ENCODE results near the gene ALG2. TPM values are rescaled to one million over a fixed set of nuclear protein-coding genes. Genes with fewer than 3 reads are reported as not detected.

Gene ALG2
- polyA plus RNA-seq, 1 experiment: 61.6 TPM

DNA sequence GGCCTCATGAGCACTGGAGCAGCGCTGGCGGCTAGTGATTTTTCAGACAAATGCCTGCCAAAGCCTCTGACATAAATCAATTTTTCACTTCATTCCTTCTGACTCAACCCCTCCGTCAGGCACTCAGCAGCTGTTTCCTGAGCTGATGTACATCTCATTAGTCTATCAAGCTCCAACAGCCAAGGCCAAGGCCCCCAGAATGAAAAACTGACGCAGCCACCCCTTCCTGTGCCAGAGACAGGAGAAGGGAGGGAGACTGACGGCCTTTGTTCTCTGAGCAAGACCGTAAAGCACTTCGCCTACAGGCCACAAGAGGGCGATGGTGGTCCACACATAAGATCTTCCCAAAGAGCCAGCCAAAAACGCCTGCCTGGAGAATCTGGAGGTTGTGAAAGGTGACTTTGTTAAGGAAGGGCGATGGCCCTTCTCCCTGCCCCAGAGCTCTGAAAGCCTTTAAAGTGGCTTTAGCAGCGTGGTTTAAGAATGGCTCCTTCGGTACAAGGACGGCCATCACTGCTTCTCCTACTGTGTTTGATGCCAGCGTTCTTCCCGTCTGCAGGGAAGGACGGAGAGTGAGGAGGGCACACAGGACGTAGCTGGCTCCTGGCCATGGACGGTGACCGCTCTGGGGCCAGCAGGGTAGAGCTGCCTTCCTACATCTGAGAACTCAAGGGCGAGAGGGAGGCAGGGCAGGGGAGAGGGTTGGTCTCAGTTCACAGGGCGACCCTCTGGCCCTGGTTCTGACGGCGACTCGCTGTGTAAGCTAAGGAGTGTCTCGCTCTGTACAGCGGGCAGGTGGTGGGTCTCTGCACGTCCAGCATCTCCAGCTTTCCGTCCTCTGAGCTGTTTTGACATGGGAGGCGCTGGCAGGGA lies 37.0 kb downstream of the ALG2 start:
- Histone ChIP-seq H3K9me3 (ENCODE audit: control insufficient read depth, insufficient read depth, low read length) (no peaks in the 10 kb centered on the region), H3K27ac (ENCODE audit: low read depth, low read length) (no peak overlapping the region), H3K27me3 (ENCODE audit: control insufficient read depth, insufficient read depth, low read length) (peaks cover 10% of the 10 kb centered on the region), H3K4me3 (ENCODE audit: low read depth, low read length) (peak overlapping the region; percentile 38)
- ChIA-PET CTCF (interaction anchor here (0.5 to 5.7 kb wide), 43 partner anchors 8 to 1414 kb away, joined by 3 to 43 read pairs (median 4); partner anchors contain the start of gene SEC61B), POLR2A (interaction anchor here (0.6 to 1.1 kb wide), 2 partner anchors 36 to 37 kb away, joined by 3 read pairs; partner anchors contain the start of genes ALG2 and SEC61B)
- TF ChIP-seq, protein P1, sequence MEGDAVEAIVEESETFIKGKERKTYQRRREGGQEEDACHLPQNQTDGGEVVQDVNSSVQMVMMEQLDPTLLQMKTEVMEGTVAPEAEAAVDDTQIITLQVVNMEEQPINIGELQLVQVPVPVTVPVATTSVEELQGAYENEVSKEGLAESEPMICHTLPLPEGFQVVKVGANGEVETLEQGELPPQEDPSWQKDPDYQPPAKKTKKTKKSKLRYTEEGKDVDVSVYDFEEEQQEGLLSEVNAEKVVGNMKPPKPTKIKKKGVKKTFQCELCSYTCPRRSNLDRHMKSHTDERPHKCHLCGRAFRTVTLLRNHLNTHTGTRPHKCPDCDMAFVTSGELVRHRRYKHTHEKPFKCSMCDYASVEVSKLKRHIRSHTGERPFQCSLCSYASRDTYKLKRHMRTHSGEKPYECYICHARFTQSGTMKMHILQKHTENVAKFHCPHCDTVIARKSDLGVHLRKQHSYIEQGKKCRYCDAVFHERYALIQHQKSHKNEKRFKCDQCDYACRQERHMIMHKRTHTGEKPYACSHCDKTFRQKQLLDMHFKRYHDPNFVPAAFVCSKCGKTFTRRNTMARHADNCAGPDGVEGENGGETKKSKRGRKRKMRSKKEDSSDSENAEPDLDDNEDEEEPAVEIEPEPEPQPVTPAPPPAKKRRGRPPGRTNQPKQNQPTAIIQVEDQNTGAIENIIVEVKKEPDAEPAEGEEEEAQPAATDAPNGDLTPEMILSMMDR (IDR thresholded peaks at IDR 0.05; ENCODE audit: low read depth, low read length): peak; percentile 97
- peak; percentile 81 for DNase-seq (ENCODE audit: low read depth, low spot score)

DNA sequence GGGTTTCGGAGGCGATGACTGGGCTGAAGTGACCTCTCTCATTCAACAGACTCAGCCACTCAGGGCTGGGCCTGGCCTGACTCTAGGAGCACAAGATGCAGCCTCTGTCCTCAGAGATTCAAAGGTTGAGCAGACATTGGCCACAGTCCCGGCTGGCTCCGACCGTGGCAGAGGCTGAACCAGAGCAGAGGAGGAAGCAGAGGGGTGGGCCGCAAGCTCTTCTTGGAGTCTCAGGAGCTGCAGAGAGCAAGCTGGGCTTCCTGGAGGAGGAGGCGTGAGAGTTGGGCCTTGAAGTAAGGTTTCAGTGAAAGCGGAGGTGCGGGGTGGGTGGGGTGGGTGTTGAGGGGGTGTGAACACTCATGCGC lies 37.6 kb downstream of the ALG2 start:
- Histone ChIP-seq H3K27me3 (ENCODE audit: control insufficient read depth, insufficient read depth, low read length) (peaks cover 9% of the 10 kb centered on the region), H3K27ac (ENCODE audit: low read depth, low read length) (no peak overlapping the region), H3K4me3 (ENCODE audit: low read depth, low read length) (no peak overlapping the region), H3K9me3 (ENCODE audit: control insufficient read depth, insufficient read depth, low read length) (no peaks in the 10 kb centered on the region)
- CTCF ChIA-PET: interaction anchor here (0.5 to 5.7 kb wide), 32 partner anchors 8 to 1415 kb away, joined by 3 to 43 read pairs (median 5); partner anchors contain the start of gene SEC61B
- TF ChIP-seq, protein P1 (IDR thresholded peaks at IDR 0.05; ENCODE audit: low read depth, low read length): no peak
- DNase-seq (ENCODE audit: low read depth, low spot score): no peak
- POLR2A ChIA-PET: no interaction called here

DNA sequence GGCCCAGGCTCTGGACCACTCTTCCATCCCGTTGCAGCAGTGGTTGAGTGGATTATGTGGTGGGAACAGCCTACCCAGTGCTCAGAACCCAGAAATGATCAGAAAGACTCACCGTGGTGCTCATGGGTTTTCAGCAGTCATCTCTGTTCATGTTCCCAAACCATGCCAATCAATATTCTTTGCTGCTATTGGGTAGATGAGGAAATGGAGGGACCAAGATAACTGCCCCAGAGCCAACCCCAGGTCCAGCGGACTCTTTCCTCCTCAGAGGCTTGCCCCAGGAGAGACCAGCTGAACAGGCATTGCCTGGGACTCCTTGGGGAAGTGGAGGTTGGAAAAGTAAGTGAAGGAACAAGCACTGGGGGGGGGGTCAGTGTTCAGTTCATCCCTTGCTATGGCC lies 38.1 kb downstream of the ALG2 start:
- Histone ChIP-seq H3K27ac (ENCODE audit: low read depth, low read length) (no peak overlapping the region), H3K27me3 (ENCODE audit: control insufficient read depth, insufficient read depth, low read length) (peaks cover 4% of the 10 kb centered on the region), H3K9me3 (ENCODE audit: control insufficient read depth, insufficient read depth, low read length) (no peaks in the 10 kb centered on the region), H3K4me3 (ENCODE audit: low read depth, low read length) (no peak overlapping the region)
- ChIA-PET CTCF (interaction anchor here (0.6 to 5.7 kb wide), 9 partner anchors 11 to 1417 kb away, joined by 3 to 43 read pairs (median 9); no protein-coding TSS in a partner anchor), POLR2A (interaction anchor here (0.9 kb wide), 1 partner anchor 173 kb away, joined by 3 read pairs; no protein-coding TSS in a partner anchor)
- TF ChIP-seq, protein P1 (IDR thresholded peaks at IDR 0.05; ENCODE audit: low read depth, low read length): no peak
- no peak for DNase-seq (ENCODE audit: low read depth, low spot score)

DNA sequence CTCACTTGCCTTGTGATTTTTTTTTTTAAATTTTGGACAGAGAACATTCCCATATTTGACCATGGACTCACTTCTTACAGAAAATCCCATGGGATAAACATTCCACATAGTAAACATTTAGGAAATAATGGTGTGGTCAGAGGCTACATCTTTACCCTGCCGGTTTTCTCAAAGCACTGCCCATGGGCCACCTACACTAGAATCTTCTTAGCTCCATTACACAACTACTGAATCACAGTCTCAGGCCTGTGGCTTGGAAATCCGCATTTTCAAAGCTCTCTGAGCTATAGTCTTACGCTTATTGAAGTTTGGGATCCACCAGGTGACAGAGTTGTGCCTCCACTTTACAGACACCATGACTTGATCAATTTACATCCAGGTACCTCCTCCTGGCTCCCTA lies 39.4 kb downstream of the ALG2 start:
- Histone ChIP-seq H3K27me3 (ENCODE audit: control insufficient read depth, insufficient read depth, low read length) (no peaks in the 10 kb centered on the region), H3K27ac (ENCODE audit: low read depth, low read length) (no peak overlapping the region), H3K4me3 (ENCODE audit: low read depth, low read length) (no peak overlapping the region), H3K9me3 (ENCODE audit: control insufficient read depth, insufficient read depth, low read length) (no peaks in the 10 kb centered on the region)
- CTCF ChIA-PET: interaction anchor here (0.6 to 5.7 kb wide), 10 partner anchors 10 to 1142 kb away, joined by 3 to 43 read pairs (median 4); no protein-coding TSS in a partner anchor
- TF ChIP-seq, protein P1 (IDR thresholded peaks at IDR 0.05; ENCODE audit: low read depth, low read length): no peak
- no peak for DNase-seq (ENCODE audit: low read depth, low spot score)
- POLR2A ChIA-PET: interaction anchor here (1.4 kb wide), 1 partner anchor 39 kb away, joined by 4 read pairs; the partner anchor contains the start of genes ALG2 and SEC61B
